ENCODE measurements around the gene ARHGAP21. TPM values are rescaled to one million over a fixed set of nuclear protein-coding genes. Genes with fewer than 3 reads are reported as not detected.
"Not testable (repeated sequence)": the region's sequence is repeated elsewhere in the genome, so short reads cannot be mapped to it uniquely, and the experiment has no call there.

ARHGAP21 gene
- total and polyA plus RNA-seq, 4 donors = 18.8 to 138 (median 46.1) TPM

DNA sequence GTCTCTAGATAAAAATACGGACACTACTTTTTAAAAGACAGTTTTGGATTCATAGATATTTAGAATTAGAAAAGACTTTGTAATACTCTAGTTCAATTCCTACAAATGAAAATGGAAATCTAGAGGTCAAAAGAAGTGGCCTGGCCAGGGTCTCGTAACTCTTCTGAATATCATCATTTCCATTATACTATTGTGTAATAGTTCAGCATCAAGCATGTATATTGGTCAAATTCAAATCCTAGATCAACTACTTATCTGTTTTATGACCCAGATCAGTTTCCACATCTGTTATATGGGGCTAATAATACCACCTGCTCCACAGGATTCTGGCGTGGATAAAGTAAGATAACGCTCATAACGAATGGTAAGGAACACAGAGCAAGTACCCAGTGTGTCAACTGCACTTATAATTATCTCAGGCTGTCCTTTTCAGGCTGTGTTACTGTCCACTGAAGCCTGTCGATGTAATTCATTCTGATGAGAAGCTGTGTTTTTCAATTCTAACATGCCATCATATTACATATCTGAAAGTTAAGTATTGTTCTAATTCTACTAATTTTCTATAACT, 54.3 kb downstream of the ARHGAP21 start:
- ATAC-seq (ENCODE audit: insufficient read depth, low FRiP score) = no peak
- TF ChIP-seq, protein P1, sequence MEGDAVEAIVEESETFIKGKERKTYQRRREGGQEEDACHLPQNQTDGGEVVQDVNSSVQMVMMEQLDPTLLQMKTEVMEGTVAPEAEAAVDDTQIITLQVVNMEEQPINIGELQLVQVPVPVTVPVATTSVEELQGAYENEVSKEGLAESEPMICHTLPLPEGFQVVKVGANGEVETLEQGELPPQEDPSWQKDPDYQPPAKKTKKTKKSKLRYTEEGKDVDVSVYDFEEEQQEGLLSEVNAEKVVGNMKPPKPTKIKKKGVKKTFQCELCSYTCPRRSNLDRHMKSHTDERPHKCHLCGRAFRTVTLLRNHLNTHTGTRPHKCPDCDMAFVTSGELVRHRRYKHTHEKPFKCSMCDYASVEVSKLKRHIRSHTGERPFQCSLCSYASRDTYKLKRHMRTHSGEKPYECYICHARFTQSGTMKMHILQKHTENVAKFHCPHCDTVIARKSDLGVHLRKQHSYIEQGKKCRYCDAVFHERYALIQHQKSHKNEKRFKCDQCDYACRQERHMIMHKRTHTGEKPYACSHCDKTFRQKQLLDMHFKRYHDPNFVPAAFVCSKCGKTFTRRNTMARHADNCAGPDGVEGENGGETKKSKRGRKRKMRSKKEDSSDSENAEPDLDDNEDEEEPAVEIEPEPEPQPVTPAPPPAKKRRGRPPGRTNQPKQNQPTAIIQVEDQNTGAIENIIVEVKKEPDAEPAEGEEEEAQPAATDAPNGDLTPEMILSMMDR (IDR thresholded peaks at IDR 0.05; ENCODE audit: control extremely low read depth, extremely low read depth) = no peak
- 93% methylated on average over 6 of the region's 6 CpGs for WGBS, 2 donors

DNA sequence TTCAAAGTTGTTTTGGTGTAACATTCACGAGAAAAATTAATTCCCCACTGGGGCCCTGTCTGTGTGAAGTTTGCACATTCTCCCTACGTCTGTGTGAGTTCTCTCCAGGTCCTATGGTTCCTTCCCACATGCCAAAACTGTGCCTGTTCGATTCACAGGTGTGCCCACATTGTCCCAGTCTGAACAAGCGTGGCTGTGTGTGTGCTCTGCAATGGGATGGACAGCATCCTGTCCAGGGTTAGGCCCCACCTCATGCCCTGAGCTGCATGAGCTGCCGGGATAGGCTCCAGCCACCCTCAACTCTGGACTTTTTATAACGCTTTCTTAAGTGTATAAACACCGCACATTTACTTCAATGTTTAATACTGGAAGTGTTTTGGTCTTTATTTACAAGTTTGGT, 55.4 kb downstream of the ARHGAP21 start:
- TF ChIP-seq, protein P1 (IDR thresholded peaks at IDR 0.05; ENCODE audit: control extremely low read depth, extremely low read depth) = no peak
- WGBS, 2 donors = 94 to 97% methylated on average over 7 of the region's 7 CpGs
- Histone ChIP-seq H3K27me3 (ENCODE audit: control insufficient read depth in 3 of 3, insufficient read depth in 3 of 3, low read length in 2 of 3) (no peaks in the 10 kb centered on the region), H3K4me1 (ENCODE audit: control insufficient read depth in 5 of 5, insufficient read depth in 5 of 5, low read length in 5 of 5) (peaks cover 0 to 12% (median 0%) of the 10 kb centered on the region in 5 donors), H3K9ac (ENCODE audit: insufficient read depth in 1 of 2, low read length in 2 of 2) (no peak overlapping the region), H3K9me3 (ENCODE audit: control insufficient read depth in 4 of 4, insufficient read depth in 3 of 4, low read length in 3 of 4) (no peaks in the 10 kb centered on the region), H3K27ac (ENCODE audit: low read depth in 1 of 2, low read length in 1 of 2) (no peak overlapping the region), H3K36me3 (ENCODE audit: control insufficient read depth in 4 of 4, insufficient read depth in 4 of 4, low read length in 4 of 4) (peaks cover 0 to 5% (median 4%) of the 10 kb centered on the region in 4 donors), H3K4me3 (no peak overlapping the region)
- no peak for ATAC-seq (ENCODE audit: insufficient read depth, low FRiP score)
- DNase-seq = no peak

More for the DNA sequence above, 54.3 kb downstream of the ARHGAP21 start:
- Histone ChIP-seq H3K27me3 (ENCODE audit: control insufficient read depth in 3 of 3, insufficient read depth in 3 of 3, low read length in 2 of 3) (no peaks in the 10 kb centered on the region), H3K4me1 (ENCODE audit: control insufficient read depth in 5 of 5, insufficient read depth in 5 of 5, low read length in 5 of 5) (peaks cover 0 to 12% (median 0%) of the 10 kb centered on the region in 5 donors), H3K4me3 (no peak overlapping the region), H3K9ac (ENCODE audit: insufficient read depth in 1 of 2, low read length in 2 of 2) (no peak overlapping the region), H3K36me3 (ENCODE audit: control insufficient read depth in 4 of 4, insufficient read depth in 4 of 4, low read length in 4 of 4) (peaks cover 0 to 5% (median 3%) of the 10 kb centered on the region in 4 donors), H3K27ac (ENCODE audit: low read depth in 1 of 2, low read length in 1 of 2) (no peak overlapping the region), H3K9me3 (ENCODE audit: control insufficient read depth in 4 of 4, insufficient read depth in 3 of 4, low read length in 3 of 4) (no peaks in the 10 kb centered on the region)
- no peak for DNase-seq

DNA sequence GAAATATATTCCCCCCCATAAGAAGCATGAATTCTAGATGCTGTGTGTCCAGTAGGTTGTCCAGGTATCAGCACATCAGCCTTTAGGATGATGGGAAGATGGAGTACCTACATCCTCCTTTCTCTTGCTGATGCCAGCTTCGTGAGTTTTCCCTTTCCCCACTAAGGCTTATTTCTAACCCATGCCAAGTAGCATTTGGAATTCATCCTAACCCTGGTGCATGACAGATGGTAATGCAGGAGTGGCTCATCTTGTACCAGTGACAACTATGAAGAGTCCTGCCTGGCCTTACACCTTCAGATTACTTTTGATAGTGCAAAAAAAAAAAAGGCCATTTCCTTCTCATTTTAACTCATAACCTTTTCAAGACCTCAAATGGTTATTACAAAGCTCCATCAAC, 58.7 kb downstream of the ARHGAP21 start:
- no peak overlapping the region for H3K27ac ChIP-seq (ENCODE audit: low read depth in 1 of 2, low read length in 1 of 2)
- no peaks in the 10 kb centered on the region for H3K4me1 ChIP-seq (ENCODE audit: control insufficient read depth in 5 of 5, insufficient read depth in 5 of 5, low read length in 5 of 5)
- H3K9me3 ChIP-seq (ENCODE audit: control insufficient read depth in 4 of 4, insufficient read depth in 3 of 4, low read length in 3 of 4) = no peaks in the 10 kb centered on the region
- TF ChIP-seq, protein P1 (IDR thresholded peaks at IDR 0.05; ENCODE audit: control extremely low read depth, extremely low read depth) = no peak
- 84 to 86% methylated on average over 1 of the region's 1 CpG for WGBS, 2 donors
- no peak overlapping the region for H3K9ac ChIP-seq (ENCODE audit: insufficient read depth in 1 of 2, low read length in 2 of 2)
- peaks cover 0 to 5% (median 4%) of the 10 kb centered on the region in 4 donors for H3K36me3 ChIP-seq (ENCODE audit: control insufficient read depth in 4 of 4, insufficient read depth in 4 of 4, low read length in 4 of 4)
- no peaks in the 10 kb centered on the region for H3K27me3 ChIP-seq (ENCODE audit: control insufficient read depth in 3 of 3, insufficient read depth in 3 of 3, low read length in 2 of 3)
- ATAC-seq (ENCODE audit: insufficient read depth, low FRiP score) (no peak), DNase-seq (no peak)
- H3K4me3 ChIP-seq = no peak overlapping the region

DNA sequence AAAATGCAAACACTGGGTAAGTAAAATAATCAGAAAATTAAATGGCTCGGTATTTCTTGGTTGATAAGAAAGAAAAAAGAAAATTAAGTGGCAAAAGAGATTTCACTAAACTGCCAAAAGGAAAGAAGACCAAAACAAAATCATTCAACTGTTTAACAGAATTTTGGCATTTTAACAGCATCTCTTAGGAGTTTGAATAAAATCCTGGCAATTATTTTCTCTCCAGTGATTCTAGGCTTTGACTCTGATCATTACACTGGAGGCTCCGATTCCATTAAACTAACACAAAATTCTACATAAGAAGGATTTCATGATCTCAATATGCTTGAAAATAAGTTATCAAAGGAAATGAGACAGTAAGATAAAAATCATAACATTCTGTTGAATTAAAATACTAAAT, 62.3 kb downstream of the ARHGAP21 start:
- H3K9me3 ChIP-seq (ENCODE audit: control insufficient read depth in 4 of 4, insufficient read depth in 3 of 4, low read length in 3 of 4) = no peaks in the 10 kb centered on the region
- no peak overlapping the region for H3K27ac ChIP-seq (ENCODE audit: low read depth in 1 of 2, low read length in 1 of 2)
- ATAC-seq (ENCODE audit: insufficient read depth, low FRiP score) (no peak), DNase-seq (no peak)
- peaks cover 2 to 4% (median 3%) of the 10 kb centered on the region in 4 donors for H3K36me3 ChIP-seq (ENCODE audit: control insufficient read depth in 4 of 4, insufficient read depth in 4 of 4, low read length in 4 of 4)
- no peak overlapping the region for H3K9ac ChIP-seq (ENCODE audit: insufficient read depth in 1 of 2, low read length in 2 of 2)
- no peaks in the 10 kb centered on the region for H3K27me3 ChIP-seq (ENCODE audit: control insufficient read depth in 3 of 3, insufficient read depth in 3 of 3, low read length in 2 of 3)
- H3K4me3 ChIP-seq = no peak overlapping the region
- TF ChIP-seq, protein P1 (IDR thresholded peaks at IDR 0.05; ENCODE audit: control extremely low read depth, extremely low read depth) = no peak
- H3K4me1 ChIP-seq (ENCODE audit: control insufficient read depth in 5 of 5, insufficient read depth in 5 of 5, low read length in 5 of 5) = no peaks in the 10 kb centered on the region
- WGBS, 2 donors = 83 to 84% methylated on average over 2 of the region's 2 CpGs

DNA sequence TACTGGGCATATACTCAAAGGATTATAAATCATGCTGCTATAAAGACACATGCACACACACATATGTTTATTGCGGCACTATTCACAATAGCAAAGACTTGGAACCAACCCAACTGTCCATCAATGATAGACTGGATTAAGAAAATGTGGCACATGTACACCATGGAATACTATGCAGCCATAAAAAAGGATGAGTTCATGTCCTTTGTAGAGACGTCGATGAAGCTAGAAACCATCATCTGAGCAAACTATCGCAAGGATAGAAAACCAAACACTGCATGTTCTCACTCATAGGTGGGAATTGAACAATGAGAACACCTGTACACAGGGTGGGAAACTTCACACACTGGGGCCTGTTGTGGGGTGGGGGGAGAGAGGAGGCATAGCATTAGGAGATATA, 65.4 kb downstream of the ARHGAP21 start:
- not testable (repeated sequence) for H3K36me3 ChIP-seq (ENCODE audit: control insufficient read depth in 4 of 4, insufficient read depth in 4 of 4, low read length in 4 of 4); H3K27me3 ChIP-seq (ENCODE audit: control insufficient read depth in 3 of 3, insufficient read depth in 3 of 3, low read length in 2 of 3); H3K9me3 ChIP-seq (ENCODE audit: control insufficient read depth in 4 of 4, insufficient read depth in 3 of 4, low read length in 3 of 4); DNase-seq; H3K9ac ChIP-seq (ENCODE audit: insufficient read depth in 1 of 2, low read length in 2 of 2); H3K4me3 ChIP-seq; H3K4me1 ChIP-seq (ENCODE audit: control insufficient read depth in 5 of 5, insufficient read depth in 5 of 5, low read length in 5 of 5); ATAC-seq (ENCODE audit: insufficient read depth, low FRiP score); H3K27ac ChIP-seq (ENCODE audit: low read depth in 1 of 2, low read length in 1 of 2)
- WGBS, 2 donors = 98% methylated on average over 4 of the region's 4 CpGs

Measured in lung (tissue), 12 donors.